SKM-1 treated with dmso at 0.1 percent for 144 hours (cell line): ENCODE measurements around the gene ELFN2.

ENCODE experiments used
- DNase-seq: peaks from one replicate; lab custom pipeline; 2025; ENCODE audit not compliant: unreplicated experiment; lab: John Stamatoyannopoulos, UW

Gene ELFN2

DNA sequence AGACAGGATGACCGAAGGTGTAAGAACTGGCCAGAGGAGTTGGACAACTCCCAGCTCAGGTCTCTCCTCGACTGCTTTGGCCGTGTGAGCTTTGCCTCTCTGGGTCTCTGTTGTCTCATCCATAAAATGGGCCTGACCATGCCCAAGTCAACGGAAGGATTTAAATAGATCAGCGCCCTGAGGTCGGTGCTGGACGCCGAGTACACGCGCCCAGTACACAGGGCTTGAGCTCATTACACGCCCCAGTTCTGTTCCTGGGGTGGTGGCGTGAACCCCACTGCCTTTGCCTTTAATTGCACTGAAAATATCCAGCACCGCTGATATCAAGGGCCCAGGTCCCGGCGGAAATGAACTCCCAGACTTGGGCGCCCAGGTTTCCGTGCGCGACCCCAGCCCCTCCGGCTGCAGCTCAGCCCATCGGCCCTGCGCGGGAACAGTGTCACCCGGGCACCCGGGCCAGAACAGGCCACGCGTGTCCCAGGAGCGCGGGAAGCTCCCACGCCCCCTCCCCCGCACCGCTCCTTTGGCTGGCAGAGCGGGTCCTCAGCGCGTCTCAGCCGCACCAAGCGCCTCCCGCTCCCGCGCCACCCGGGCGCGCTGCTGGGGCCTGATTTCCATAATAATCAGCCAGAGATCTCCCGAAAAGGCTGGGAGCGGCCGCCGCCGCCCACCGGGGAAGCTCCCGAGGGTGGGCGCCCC is 102.8 kb downstream of the ELFN2 start:
- DNase-seq: no peak

DNA sequence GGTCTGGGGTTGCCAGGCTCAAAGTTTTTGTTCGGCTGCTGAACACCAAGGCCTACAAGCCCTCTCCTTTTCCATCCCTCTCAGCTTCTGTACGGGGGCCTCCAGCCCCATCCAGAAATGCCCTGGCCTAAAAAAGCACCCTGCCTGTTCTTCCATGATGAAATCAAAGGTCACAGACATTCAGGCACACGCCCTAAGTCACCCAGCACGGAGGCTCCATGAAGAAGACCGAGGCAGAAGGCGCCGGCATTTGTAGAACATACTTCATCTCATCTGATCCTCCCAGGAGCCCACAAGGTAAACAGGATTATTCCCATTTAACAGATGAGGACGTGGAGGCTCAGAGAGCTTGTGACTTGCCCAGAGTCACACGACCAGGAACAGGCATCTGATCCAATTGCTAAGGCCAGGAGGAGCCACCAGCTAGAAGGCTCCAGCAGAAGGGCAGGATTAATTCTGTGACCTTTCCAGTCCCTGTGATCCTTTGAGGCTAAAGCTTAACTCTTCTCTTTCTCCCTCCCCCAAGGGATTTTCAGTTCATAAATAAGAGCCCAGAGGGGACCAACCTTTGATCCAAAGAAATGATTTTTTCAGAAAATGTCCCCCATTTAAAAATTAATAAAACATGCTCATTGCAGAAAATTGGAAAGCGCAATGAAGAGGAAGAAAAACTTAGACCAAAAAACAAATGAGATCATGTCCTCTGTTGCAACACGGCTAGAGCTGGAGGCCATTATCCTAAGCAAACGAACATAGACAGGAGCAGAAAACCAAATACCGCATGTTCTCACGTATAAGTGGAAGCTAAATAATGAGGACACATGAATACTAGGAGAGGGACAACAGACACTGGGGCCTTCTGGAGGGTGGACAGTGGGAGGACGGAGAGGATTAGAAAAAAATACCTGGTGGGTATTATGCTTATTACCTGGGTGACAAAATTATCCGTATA is 106.3 kb downstream of the ELFN2 start:
- no peak for DNase-seq

DNA sequence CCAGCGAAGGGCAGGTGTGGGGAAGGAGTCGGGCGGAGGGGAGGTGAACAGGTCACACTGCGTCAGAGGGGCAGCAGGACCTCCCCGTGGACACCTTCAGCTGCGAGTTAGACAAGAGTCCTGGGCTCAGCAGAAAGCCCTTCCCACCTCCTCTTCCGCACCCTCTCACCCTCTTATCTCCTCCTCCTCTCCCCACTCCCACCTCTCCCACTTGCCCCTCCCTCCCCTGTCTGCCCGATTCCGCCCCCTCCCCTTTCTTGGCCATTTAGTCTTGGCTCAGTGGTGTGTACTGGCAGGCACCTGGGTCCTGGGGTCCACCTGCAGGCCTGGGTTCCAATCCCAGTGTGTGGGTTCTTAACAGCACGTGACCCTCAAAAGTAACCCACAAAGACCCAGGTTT is 107.8 kb downstream of the ELFN2 start:
- no peak for DNase-seq

DNA sequence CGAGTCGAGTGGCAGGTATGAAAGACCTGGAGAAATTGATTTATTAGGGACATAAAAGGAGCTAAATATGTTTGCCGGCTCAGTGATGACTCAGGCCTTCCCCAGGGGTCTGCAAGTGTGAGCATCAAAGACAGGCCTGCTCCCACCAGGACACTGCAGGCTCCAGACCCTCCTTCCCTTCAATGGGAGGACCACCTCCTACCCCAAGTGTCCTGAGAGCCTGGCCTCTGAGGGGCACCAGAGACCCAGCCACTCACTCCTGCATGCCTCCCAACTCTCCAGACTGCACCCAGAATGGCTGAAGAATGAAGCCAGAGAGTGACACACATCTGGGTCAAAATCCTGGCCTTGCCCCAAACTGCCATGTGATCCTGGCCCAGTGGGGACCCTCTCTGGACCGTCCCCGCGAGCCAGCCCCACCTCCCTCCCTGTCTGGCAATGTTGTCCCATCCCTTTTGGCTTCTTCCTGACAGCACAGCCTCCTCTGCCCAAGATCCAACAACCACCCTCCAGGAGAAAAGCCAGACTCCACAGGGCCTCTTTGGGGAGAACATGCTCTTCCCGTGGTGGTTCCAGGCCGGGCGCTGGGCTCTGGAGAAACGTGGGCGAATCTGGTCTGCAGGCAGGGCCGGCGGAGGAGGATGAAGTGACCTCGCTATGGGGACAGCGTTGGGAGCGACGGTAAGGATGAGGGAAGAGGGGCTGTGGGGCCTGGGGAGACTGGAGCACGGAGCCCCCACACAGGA is 108.7 kb downstream of the ELFN2 start:
- DNase-seq: no peak
